Stimulated activated CD4-positive, alpha-beta T cell treated with anti-CD3 and anti-CD28 coated beads, Interleukin-15, amount 100 ng/mL, for 24 hours (primary cell): ENCODE results near the gene TNFRSF1B.
"Not testable (repeated sequence)": the region's sequence is repeated elsewhere in the genome, so short reads cannot be mapped to it uniquely, and the experiment has no call there.

Source experiments
- DNase-seq: peaks from one replicate; pipeline ENCODE4 v3.0.0-alpha.2; 2020

TNFRSF1B gene

GRCh38 chr1:12224092-12224491 lies 57.3 kb downstream of the TNFRSF1B start:
- not testable (repeated sequence) for DNase-seq

GRCh38 chr1:12228979-12229378 lies 62.2 kb downstream of the TNFRSF1B start:
- no peak for DNase-seq

GRCh38 chr1:12229386-12229834 lies 62.6 kb downstream of the TNFRSF1B start:
- DNase-seq: no peak

- DNase-seq: peak; percentile 90
Observed at GRCh38 chr1:12229835-12230548, 63.2 kb downstream of the TNFRSF1B start, which contains the start of gene VPS13D. VPS13D (plus strand) TSS chr1:12230030; CDS start chr1:12234267, 4,237 bp downstream.

GRCh38 chr1:12230549-12231275 lies 63.9 kb downstream of the TNFRSF1B start:
- DNase-seq: peak; percentile 21

GRCh38 chr1:12231276-12231595 lies 64.4 kb downstream of the TNFRSF1B start:
- DNase-seq: no peak

GRCh38 chr1:12232221-12232620 lies 65.4 kb downstream of the TNFRSF1B start:
- DNase-seq: peak; percentile 31

- peak; percentile 21 for DNase-seq
Observed at GRCh38 chr1:12244078-12244477, 77.3 kb downstream of the TNFRSF1B start.

GRCh38 chr1:12244585-12244984 lies 77.8 kb downstream of the TNFRSF1B start:
- no peak for DNase-seq

GRCh38 chr1:12245116-12245515 lies 78.3 kb downstream of the TNFRSF1B start:
- DNase-seq: no peak

GRCh38 chr1:12245733-12246132 lies 78.9 kb downstream of the TNFRSF1B start:
- no peak for DNase-seq

GRCh38 chr1:12246584-12246983 lies 79.8 kb downstream of the TNFRSF1B start:
- DNase-seq: no peak

- no peak for DNase-seq
Observed at GRCh38 chr1:12249181-12249580, 82.4 kb downstream of the TNFRSF1B start.

- DNase-seq: no peak
Observed at GRCh38 chr1:12249748-12250147, 83.0 kb downstream of the TNFRSF1B start.

- no peak for DNase-seq
Observed at GRCh38 chr1:12251442-12251841, 84.7 kb downstream of the TNFRSF1B start.

- no peak for DNase-seq
Observed at GRCh38 chr1:12255913-12256312, 89.1 kb downstream of the TNFRSF1B start.

GRCh38 chr1:12258272-12258671 lies 91.5 kb downstream of the TNFRSF1B start:
- no peak for DNase-seq
